HUES48 (cell line): Measurements from ENCODE around the gene NQO2.

Source experiments
- H3K27ac ChIP-seq: one replicate; pipeline ENCODE4 v1.7.0; 2013; ENCODE audit warnings: low read depth, low read length, inconsistent platforms
- H3K27me3 ChIP-seq: 2 replicates; pipeline ENCODE4 v1.6.1; 2013; ENCODE audit warnings: mild to moderate bottlenecking, low read length; ENCODE audit not compliant: control insufficient read depth, insufficient read depth
- H3K36me3 ChIP-seq: 2 replicates; pipeline ENCODE4 v1.6.1; 2013; ENCODE audit warnings: low read length; ENCODE audit not compliant: control insufficient read depth, insufficient read depth
- H3K4me1 ChIP-seq: 2 replicates; pipeline ENCODE4 v1.6.1; 2013; ENCODE audit warnings: mild to moderate bottlenecking, low read length; ENCODE audit not compliant: control insufficient read depth, insufficient read depth
- H3K4me3 ChIP-seq: 2 replicates; pipeline ENCODE4 v1.5.1; 2013; ENCODE audit warnings: mild to moderate bottlenecking, low read depth, low read length
- H3K9ac ChIP-seq: 2 replicates; pipeline ENCODE4 v1.6.1; 2013; ENCODE audit warnings: mild to moderate bottlenecking, low read depth, low read length, moderate library complexity
- H3K9me3 ChIP-seq: 2 replicates; pipeline ENCODE4 v1.6.1; 2013; ENCODE audit warnings: low read length; ENCODE audit not compliant: control insufficient read depth, insufficient read depth

The NQO2 gene

GRCh38 chr6:3063733-3064700 lies 64.3 kb downstream of the NQO2 start:
- Histone ChIP-seq H3K27ac (peak overlapping the region; percentile 64), H3K36me3 (0 out of 2 replicates have a peak, but pooled peaks cover 4% of the 10 kb centered on the region), H3K9me3 (peaks cover 6% of the 10 kb centered on the region), H3K27me3 (no peaks in the 10 kb centered on the region), H3K4me3 (peak overlapping the region; percentile 89), H3K4me1 (0 out of 2 replicates have a peak, but pooled peaks cover 1% of the 10 kb centered on the region), H3K9ac (peak overlapping the region; percentile 50; the same call in 1 of the 2 replicates)

- Histone ChIP-seq H3K36me3 (0 out of 2 replicates have a peak, but pooled peaks cover 4% of the 10 kb centered on the region), H3K9ac (peak within 1 kb of the TSS; percentile 82), H3K9me3 (peaks cover 6% of the 10 kb centered on the region), H3K4me3 (peak within 1 kb of the TSS; percentile 89), H3K27ac (peak within 1 kb of the TSS; percentile 97), H3K4me1 (peaks cover 21% of the 10 kb centered on the region), H3K27me3 (no peaks in the 10 kb centered on the region)
Measured at GRCh38 chr6:3068329-3069214, 68.9 kb downstream of the NQO2 start, which contains the start of gene RIPK1. Gene RIPK1, plus strand, starts transcription at chr6:3068494. Its CDS starts 8,330 bp downstream, at chr6:3076824.
